ENCODE measurements around the gene LCN15.

LCN15 gene

GRCh38 chr9:136738960-136739359 is 25.4 kb downstream of the LCN15 start:
- no peak for DNase-seq

DNA sequence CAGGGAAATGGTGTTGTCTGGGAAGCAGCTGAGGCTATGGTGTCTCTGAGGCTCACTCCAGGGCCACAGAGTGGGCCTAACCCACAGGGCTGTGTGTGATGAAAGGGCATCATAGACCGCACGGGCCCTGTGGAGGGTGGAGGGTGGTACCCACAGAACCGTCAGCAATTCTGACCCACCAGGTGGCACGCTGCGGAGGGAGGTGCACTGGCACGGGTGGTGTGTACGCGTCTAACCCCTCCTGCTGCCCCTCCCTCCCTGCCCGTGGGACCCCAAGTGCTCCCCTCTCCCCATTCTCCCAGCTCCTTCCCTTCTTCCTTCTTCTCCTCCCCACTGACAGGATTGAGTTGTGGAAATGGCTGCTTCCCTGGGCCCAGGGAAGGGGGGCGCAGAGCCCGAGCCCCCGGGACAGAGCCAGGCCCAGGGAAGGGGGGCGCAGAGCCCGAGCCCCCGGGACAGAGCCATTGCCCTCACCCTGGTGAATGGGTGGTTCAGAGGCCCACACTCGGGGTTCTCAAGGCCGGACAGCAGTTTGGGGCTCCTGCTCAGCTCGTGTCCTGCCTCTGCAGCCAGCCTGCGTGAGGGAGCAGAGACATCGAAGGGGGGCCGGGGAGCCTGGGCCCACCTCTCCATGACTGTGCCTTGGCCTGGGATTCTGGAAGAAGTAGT is 28.4 kb downstream of the LCN15 start:
- no peak for DNase-seq

DNA sequence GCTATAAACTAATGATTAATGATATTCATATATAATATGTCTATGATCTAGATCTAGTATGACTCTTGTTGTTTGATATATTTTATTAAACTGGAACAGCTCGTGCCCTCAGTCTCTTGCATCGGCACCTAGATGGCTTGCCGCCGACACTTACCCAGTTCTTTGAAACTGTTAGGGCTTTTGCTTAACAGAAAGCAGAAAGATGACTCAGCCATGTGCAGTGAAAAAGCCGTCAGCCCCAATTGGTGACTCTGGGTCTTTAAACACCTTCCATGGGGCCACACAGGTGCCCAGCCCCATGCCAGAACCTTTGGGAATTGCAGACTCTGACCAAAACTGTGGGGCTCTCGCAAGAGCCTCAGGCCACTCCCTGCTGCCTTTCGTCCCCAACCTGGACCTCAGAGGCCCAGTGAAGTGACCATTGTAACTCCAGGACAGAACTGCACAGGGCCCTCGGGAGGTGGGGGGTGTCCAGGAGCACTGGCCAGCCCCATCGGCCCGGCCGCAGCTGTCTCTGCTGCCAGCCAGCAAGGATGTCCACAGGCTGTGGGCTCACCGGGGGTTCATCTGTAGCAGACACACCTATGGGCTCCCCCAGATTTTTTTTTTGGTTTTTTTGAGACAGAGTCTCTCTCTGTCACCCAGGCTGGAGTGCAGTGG is 29.4 kb downstream of the LCN15 start:
- no peak for DNase-seq

GRCh38 chr9:136733611-136734010 is 30.7 kb downstream of the LCN15 start:
- DNase-seq, result no peak

- no peak for DNase-seq
Observed at GRCh38 chr9:136732444-136733178, 31.7 kb downstream of the LCN15 start.

GRCh38 chr9:136729926-136730325 is 34.4 kb downstream of the LCN15 start:
- no peak for DNase-seq

DNA sequence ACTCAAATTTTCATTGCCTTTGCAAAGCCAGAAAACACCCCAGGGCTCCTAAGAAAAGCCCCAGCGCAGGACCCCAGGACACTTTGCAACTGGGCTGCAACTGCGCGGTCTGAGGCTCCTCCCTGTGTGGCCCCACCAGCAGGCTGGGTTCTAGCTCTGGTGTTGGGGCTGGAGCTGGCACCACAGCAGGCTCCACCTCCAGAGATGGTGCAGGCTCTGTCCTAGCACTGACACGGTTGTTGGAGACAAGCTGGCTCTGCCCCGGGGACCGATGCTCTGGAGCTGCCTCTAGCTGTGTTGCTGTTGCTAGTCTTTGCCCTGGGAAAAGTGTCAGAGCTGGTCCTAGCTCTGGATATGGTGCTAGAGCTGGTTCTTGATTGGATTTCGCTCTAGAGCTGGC is 35.2 kb downstream of the LCN15 start:
- DNase-seq, result no peak

GRCh38 chr9:136728548-136729123 is 35.7 kb downstream of the LCN15 start:
- peak; percentile 30 for DNase-seq

- peak; percentile 76 for DNase-seq
Observed at GRCh38 chr9:136728080-136728547, 36.2 kb downstream of the LCN15 start.

GRCh38 chr9:136726631-136727191 is 37.6 kb downstream of the LCN15 start:
- no peak for DNase-seq

- DNase-seq, result no peak
Observed at GRCh38 chr9:136726118-136726517, 38.2 kb downstream of the LCN15 start.

- DNase-seq, result no peak
Observed at GRCh38 chr9:136725612-136726011, 38.7 kb downstream of the LCN15 start.

DNA sequence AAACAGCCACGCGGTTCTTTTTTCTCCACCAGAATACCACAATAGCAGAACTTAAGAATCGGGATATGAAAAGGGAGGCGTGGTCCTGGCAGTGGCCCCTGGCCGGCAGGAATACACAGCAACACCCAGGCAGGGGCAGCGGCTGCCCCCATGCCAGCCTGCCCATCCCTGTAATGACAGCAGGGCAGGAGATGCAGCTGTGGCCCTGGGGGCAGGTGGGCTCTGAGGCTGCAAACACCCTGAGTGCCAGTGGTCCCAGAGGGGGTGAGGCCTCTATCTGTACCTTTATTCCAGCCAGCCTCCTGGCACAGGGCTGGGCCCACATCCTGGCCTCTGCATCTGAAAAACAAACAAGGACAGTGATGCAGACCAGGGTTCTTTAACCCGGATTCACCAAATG is 39.5 kb downstream of the LCN15 start:
- no peak for DNase-seq

GRCh38 chr9:136723989-136724388 is 40.3 kb downstream of the LCN15 start:
- DNase-seq, result no peak

DNA sequence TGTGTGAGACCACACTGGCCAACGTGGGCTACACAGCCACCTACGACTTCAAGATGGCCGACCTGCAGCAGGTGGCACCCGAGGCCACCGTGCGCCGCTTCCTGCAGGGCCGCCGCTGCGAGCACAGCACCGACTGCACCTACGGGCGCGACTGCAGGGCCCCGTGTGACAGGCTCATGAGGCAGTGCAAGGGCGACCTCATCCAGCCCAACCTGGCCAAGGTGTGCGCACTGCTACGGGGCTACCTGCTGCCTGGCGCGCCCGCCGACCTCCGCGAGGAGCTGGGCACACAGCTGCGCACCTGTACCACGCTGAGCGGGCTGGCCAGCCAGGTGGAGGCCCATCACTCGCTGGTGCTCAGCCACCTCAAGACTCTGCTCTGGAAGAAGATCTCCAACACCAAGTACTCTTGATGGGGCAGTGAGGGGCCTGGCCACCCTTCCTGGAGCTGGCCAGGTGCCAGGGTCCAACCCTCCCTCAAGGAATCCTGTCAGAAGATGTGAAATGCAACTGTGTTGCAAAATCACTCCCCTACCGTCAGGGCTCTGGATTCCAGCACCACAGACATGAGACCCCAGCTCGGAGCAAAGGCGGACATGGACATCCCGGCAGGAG is 40.8 kb downstream of the LCN15 start:
- no peak for DNase-seq

- no peak for DNase-seq
Observed at GRCh38 chr9:136722969-136723356, 41.4 kb downstream of the LCN15 start.

DNA sequence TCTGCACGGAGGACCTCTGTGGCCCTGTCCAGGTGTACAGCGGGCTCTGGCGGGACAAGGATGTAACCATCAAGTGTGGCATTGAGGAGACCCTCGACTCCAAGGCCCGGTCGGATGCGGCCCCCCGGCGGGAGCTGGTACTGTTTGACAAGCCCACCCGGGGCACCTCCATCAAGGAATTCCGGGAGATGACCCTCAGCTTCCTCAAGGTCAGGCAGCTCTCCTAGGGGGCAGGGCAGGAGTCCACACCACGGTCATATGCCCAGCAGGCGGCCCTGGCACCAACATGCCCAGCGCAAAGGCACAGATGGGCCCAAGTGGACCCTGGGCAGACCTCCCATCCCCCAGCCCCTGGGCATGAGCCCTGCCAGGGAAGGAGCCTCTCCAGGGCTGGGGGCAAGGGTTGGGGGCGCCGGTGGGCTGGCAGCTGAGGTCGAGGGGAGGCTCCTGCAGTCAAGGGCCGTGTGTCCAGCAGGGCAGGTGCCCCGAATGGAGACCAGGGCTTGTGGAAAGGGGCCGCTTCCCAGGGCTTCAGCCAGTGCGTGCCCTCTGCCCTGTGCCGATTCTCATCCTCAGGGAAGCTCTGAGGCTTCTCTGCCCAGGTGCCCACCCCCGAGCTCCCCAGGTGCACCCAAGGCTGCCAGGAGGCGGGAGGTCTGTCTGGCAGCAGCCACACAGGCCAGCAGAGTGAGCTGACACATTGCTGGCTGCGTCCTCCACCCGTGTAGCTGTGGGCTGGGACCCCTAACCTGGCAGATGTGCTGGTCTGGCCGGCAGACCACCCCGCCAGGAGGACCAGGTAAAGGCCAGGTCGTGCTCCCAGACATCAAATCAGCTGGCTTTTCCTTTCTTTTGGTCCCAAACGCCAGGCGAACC is 42.0 kb downstream of the LCN15 start:
- no peak for DNase-seq

DNA sequence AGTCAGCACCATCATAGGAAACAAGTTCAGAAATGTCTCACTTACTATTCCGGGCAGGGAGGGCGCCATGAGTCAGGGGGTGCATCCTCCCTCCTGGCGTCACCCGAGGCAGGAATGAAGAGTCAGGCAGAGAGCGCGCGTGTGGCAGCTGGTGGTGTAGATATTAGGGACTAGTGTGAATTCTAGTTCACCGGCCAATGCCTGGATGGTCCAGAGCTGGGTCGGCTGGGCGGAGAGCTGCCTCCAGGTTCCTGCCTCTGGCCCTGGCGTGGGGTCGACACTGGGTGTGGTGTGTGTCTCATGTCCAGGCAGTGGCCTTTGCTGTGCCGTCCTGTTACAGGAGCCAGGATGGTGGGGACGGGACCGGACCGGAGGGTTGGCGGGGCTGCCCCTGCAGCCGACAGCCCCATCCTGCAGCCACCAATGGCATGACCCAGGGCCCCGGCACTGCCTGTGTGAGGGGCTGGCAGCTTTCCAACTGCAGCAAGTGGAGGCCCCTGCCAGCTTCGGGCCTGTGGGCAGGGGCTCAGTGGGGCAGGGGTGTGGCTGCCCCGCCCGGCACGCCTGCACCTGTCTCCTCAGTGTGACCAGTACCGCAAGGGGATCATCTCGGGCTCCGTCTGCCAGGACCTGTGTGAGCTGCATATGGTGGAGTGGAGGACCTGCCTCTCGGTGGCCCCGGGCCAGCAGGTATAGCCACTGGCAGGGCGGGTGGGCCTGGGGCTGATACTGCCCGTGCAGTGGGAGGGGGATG is 42.8 kb downstream of the LCN15 start:
- no peak for DNase-seq

DNA sequence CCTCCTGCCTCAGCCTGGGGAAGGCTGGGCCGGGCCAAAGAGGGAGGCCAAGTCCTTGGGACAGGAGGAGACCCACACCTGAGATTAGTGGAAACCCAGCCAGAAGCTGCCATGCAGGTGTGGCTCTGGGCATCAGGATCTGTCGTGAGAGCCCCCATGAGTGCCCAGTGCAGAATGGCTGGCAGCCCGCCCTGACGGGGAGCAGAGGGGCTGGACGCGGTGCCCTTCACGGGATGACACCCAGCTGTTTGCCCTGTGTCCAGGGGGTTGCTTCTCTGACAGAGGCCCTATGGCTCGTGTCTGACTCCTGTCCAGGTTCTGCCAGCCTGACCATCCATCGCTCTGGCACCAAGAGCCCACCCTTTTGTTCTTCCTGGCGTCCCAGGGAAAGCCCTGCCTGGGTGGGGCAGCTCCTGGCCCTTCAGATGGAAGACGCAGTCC is 43.4 kb downstream of the LCN15 start:
- no peak for DNase-seq

DNA sequence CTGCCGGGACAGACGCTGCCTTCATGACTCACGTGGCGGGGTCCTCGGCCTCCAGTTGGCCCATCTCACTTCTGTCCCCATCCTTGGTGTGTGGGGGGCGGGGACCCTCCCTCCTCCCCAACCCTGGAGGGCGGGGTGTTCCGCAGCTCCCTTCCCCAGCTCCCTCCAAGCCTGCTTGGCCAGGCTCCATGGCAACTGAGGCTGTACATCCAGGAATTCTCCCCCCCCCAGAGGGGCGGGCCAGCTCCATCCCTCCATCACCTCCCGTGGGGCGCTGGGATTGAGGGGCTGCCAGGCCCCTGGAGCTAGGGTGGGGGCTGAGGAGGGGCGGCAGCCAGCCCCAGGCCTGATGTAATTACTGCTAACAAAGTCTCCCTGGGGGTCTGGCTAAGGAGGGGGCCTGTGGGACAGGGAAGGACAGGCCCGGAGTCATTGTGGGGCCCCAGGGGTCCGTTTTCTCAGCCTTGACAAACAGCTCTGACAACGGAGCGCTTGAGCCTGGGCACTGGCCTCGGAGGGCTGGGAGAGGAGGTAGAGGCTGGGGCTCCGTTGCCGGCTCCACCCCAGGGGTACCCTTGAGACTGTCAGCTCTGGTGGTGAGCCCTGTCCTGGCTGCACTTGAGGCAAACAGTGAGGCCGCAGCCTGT is 43.9 kb downstream of the LCN15 start:
- DNase-seq, result no peak

All from NCI-H146 (cell line).